Ishikawa (cell line): Measurements from ENCODE around the gene KIRREL3.

Source experiments
- CEBPB ChIP-seq: IDR thresholded peaks from 2 replicates; pipeline ENCODE4 v1.6.1; 2012
- EP300 ChIP-seq: IDR thresholded peaks from 2 replicates; pipeline ENCODE4 v1.6.1; 2012; ENCODE audit warnings: borderline replicate concordance
- FOXM1 ChIP-seq: IDR thresholded peaks from 2 replicates; pipeline ENCODE4 v1.6.1; 2012; ENCODE audit warnings: low read depth, borderline replicate concordance
- TAF1 ChIP-seq: IDR thresholded peaks from 2 replicates; pipeline ENCODE4 v1.6.1; 2012; ENCODE audit warnings: low read depth, mild to moderate bottlenecking
- YY1 ChIP-seq: IDR thresholded peaks from 2 replicates; pipeline ENCODE4 v1.6.1; 2012; ENCODE audit warnings: low read depth
- TF ChIP-seq, protein P1 (sequence below): IDR thresholded peaks from 2 replicates; pipeline ENCODE4 v1.6.1; 2012; ENCODE audit warnings: low read depth, mild to moderate bottlenecking
- TF ChIP-seq, protein P2 (sequence below): IDR thresholded peaks from 2 replicates; pipeline ENCODE4 v1.6.1; 2012

DNA sequence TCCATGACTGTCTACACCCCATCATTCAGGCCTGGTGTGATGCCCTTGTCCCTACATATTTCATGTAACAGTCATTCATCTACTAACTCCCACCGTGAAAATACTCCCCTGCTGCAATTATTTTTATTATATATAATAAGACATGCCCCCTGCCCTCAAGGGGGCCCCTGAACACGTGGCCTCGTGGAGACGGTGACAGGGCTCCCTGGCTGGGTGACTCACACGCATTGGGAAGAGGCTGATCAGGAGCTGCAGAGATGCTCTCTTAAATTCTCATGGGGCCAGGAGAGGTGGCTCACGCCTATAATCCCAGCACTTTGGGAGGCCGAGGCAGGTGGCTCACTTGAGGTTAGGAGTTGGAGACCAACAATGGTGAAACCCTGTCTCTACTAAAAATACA, 556.5 kb downstream of the KIRREL3 start:
- TF ChIP-seq CEBPB (no peak), EP300 (no peak), YY1 (no peak), TAF1 (no peak), FOXM1 (no peak)
- TF ChIP-seq, protein P1, sequence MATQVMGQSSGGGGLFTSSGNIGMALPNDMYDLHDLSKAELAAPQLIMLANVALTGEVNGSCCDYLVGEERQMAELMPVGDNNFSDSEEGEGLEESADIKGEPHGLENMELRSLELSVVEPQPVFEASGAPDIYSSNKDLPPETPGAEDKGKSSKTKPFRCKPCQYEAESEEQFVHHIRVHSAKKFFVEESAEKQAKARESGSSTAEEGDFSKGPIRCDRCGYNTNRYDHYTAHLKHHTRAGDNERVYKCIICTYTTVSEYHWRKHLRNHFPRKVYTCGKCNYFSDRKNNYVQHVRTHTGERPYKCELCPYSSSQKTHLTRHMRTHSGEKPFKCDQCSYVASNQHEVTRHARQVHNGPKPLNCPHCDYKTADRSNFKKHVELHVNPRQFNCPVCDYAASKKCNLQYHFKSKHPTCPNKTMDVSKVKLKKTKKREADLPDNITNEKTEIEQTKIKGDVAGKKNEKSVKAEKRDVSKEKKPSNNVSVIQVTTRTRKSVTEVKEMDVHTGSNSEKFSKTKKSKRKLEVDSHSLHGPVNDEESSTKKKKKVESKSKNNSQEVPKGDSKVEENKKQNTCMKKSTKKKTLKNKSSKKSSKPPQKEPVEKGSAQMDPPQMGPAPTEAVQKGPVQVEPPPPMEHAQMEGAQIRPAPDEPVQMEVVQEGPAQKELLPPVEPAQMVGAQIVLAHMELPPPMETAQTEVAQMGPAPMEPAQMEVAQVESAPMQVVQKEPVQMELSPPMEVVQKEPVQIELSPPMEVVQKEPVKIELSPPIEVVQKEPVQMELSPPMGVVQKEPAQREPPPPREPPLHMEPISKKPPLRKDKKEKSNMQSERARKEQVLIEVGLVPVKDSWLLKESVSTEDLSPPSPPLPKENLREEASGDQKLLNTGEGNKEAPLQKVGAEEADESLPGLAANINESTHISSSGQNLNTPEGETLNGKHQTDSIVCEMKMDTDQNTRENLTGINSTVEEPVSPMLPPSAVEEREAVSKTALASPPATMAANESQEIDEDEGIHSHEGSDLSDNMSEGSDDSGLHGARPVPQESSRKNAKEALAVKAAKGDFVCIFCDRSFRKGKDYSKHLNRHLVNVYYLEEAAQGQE: no peak
- TF ChIP-seq, protein P2, sequence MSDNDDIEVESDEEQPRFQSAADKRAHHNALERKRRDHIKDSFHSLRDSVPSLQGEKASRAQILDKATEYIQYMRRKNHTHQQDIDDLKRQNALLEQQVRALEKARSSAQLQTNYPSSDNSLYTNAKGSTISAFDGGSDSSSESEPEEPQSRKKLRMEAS: no peak
